Left ventricle myocardium inferior (tissue), 1 donor: ENCODE measurements around the gene MOB3B. TPM values are rescaled to one million over a fixed set of nuclear protein-coding genes. Genes with fewer than 3 reads are reported as not detected.

Experiments used
- DNase-seq: peaks from one replicate; pipeline ENCODE4 v3.0.0-alpha.2; 2020
- H3K27ac ChIP-seq: fragments of 200-600 bp; replicated peaks from 2 replicates; pipeline ENCODE4 v1.8.0; 2021
- H3K27me3 ChIP-seq: fragments of 200-600 bp; 2 replicates; pipeline ENCODE4 v1.8.0; 2021; ENCODE audit warnings: low read depth
- H3K36me3 ChIP-seq: fragments of 200-600 bp; 2 replicates; pipeline ENCODE4 v1.8.0; 2021
- H3K4me1 ChIP-seq: fragments of 200-600 bp; 2 replicates; pipeline ENCODE4 v1.8.0; 2021
- H3K4me3 ChIP-seq: fragments of 200-600 bp; 2 replicates; pipeline ENCODE4 v1.8.0; 2021; ENCODE audit warnings: mild to moderate bottlenecking, moderate library complexity
- H3K9me3 ChIP-seq: fragments of 200-600 bp; replicated peaks from 2 replicates; pipeline ENCODE4 v1.8.0; 2021
- intact Hi-C: fragments of 100-400 bp; cut with micrococcal nuclease; formaldehyde crosslinking; loops from one replicate; pipeline ENCODE4 v1.11.0; 2022
- total RNA-seq: library from RNA; stranded (reverse); fragmentation: NEBNext Ultra II Directional; extraction: Animal tissue kit (Norgen Biotek cat#: 25700); gene quantifications from one replicate; pipeline ENCODE4 v1.2.1, GENCODE V29; 2021
- TF ChIP-seq, protein P1 (sequence below): fragments of 200-600 bp; IDR thresholded peaks from 2 replicates; pipeline ENCODE4 v1.8.0; 2021; ENCODE audit warnings: antibody characterized with exemption, mild to moderate bottlenecking, borderline replicate concordance
- donor health status: DM: no; HTN: yes; CAD: no; lungs with severe emphysema.

The MOB3B gene
- total RNA-seq, 1 donor from 2014 or later = 2.1 TPM

DNA sequence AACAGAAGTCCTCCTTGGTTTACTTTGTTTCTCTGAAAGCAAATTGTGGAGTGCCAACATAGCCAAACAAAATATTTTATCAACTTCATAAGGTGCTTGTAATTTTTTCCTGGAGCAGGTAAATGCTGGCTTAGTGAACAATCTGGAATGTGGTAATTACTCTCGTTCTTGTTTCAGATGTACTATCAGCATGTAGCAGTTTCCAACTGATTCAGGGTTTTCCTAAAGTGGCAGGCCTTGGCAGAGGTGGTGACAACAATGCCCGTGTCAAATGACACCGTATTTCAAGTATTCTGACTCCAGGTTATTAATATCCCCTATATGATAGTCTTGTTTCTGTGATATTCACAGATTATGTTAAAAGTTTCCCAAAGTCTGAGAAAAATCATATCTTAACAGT is 42.4 kb upstream of the MOB3B start:
- TF ChIP-seq, protein P1, sequence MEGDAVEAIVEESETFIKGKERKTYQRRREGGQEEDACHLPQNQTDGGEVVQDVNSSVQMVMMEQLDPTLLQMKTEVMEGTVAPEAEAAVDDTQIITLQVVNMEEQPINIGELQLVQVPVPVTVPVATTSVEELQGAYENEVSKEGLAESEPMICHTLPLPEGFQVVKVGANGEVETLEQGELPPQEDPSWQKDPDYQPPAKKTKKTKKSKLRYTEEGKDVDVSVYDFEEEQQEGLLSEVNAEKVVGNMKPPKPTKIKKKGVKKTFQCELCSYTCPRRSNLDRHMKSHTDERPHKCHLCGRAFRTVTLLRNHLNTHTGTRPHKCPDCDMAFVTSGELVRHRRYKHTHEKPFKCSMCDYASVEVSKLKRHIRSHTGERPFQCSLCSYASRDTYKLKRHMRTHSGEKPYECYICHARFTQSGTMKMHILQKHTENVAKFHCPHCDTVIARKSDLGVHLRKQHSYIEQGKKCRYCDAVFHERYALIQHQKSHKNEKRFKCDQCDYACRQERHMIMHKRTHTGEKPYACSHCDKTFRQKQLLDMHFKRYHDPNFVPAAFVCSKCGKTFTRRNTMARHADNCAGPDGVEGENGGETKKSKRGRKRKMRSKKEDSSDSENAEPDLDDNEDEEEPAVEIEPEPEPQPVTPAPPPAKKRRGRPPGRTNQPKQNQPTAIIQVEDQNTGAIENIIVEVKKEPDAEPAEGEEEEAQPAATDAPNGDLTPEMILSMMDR = no peak
- Histone ChIP-seq H3K27me3 (no peaks in the 10 kb centered on the region), H3K4me1 (peaks cover 66% of the 10 kb centered on the region), H3K4me3 (peak overlapping the region; percentile 94), H3K27ac (peak overlapping the region; percentile 95), H3K9me3 (no peaks in the 10 kb centered on the region), H3K36me3 (no peaks in the 10 kb centered on the region)
- intact Hi-C loops = no loop called here
- DNase-seq = no peak

- peaks cover 72% of the 10 kb centered on the region for H3K4me1 ChIP-seq
- no peaks in the 10 kb centered on the region for H3K27me3 ChIP-seq
- H3K4me3 ChIP-seq = no peak overlapping the region
- H3K9me3 ChIP-seq = no peaks in the 10 kb centered on the region
- intact Hi-C loops = no loop called here
- no peak for DNase-seq
- peak overlapping the region; percentile 95 for H3K27ac ChIP-seq
- H3K36me3 ChIP-seq = peaks cover 9% of the 10 kb centered on the region
- TF ChIP-seq, protein P1 = no peak
Measured at GRCh38 chr9:27571011-27571410, 41.4 kb upstream of the MOB3B start.

DNA sequence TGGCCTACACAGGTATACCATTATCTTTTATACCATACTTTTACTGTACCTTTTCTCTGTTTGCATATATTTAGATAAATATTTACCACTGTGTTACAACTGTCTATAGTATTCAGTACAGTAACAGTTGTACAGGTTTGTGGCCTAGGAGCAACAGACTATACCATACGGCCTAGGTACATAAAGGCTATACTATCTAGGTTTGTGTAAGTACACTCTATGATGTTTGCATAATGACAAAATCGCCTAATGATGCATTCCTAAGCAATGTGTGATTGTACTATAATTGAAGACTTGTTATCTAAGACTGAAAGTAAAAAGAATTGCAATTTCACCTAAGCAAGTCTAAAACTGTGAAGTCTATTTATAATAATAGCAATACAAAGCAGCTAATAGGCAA is 39.8 kb upstream of the MOB3B start:
- peak overlapping the region; percentile 95 for H3K27ac ChIP-seq
- TF ChIP-seq, protein P1 = no peak
- no peak overlapping the region for H3K4me3 ChIP-seq
- H3K4me1 ChIP-seq = peaks cover 71% of the 10 kb centered on the region
- no peaks in the 10 kb centered on the region for H3K27me3 ChIP-seq
- H3K36me3 ChIP-seq = peaks cover 10% of the 10 kb centered on the region
- no peaks in the 10 kb centered on the region for H3K9me3 ChIP-seq
- DNase-seq = no peak
- intact Hi-C loops = no loop called here

DNA sequence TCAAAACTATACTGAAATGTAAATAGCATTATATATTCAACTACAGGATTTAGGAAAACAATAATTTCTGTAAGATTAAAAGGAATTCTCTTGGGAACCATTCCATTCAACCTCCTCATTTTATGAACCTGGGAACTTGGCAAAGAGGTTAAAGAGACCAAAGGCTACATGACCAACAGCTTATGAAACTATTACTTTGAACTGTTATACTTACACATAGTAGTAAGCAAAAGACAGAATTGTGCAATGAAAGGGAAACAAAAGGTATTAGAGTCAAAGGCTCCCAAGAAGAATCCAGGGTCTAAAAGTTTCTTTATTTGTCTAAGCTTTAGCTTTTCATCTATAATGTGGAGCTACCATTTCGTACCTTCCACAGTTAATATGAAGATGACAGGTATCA is 36.5 kb upstream of the MOB3B start:
- peaks cover 44% of the 10 kb centered on the region for H3K4me1 ChIP-seq
- no peak overlapping the region for H3K4me3 ChIP-seq
- intact Hi-C loops = no loop called here
- no peak for DNase-seq
- no peaks in the 10 kb centered on the region for H3K27me3 ChIP-seq
- H3K36me3 ChIP-seq = peaks cover 27% of the 10 kb centered on the region
- H3K9me3 ChIP-seq = no peaks in the 10 kb centered on the region
- TF ChIP-seq, protein P1 = no peak
- no peak overlapping the region for H3K27ac ChIP-seq

DNA sequence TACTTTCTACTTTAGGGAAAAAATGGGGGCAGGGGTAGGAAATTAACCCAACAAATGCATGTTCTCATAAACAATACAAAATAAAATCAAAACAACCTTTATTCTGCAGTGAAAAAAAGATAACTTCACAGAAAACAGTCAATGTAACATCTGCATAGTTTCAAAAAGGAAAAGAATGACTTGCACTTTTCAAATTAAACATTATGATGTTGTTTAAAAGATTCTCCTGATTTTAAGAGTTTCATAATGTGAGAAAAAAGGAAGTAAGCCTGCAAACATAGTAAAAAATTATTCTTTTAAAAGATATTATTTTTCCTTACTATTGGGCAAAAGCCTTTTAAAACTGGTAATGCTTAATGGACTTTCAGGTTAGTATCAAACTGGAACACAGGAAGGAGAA is 36.1 kb upstream of the MOB3B start:
- no peak overlapping the region for H3K27ac ChIP-seq
- TF ChIP-seq, protein P1 = no peak
- no peaks in the 10 kb centered on the region for H3K9me3 ChIP-seq
- intact Hi-C loops = no loop called here
- peaks cover 40% of the 10 kb centered on the region for H3K4me1 ChIP-seq
- H3K27me3 ChIP-seq = no peaks in the 10 kb centered on the region
- no peak for DNase-seq
- peaks cover 31% of the 10 kb centered on the region for H3K36me3 ChIP-seq
- H3K4me3 ChIP-seq = no peak overlapping the region

GRCh38 chr9:27564670-27565069 is 35.1 kb upstream of the MOB3B start:
- Histone ChIP-seq H3K36me3 (peaks cover 42% of the 10 kb centered on the region), H3K4me3 (no peak overlapping the region), H3K27me3 (no peaks in the 10 kb centered on the region), H3K27ac (no peak overlapping the region), H3K4me1 (peaks cover 31% of the 10 kb centered on the region), H3K9me3 (no peaks in the 10 kb centered on the region)
- DNase-seq = no peak
- TF ChIP-seq, protein P1 = no peak
- intact Hi-C loops = no loop called here
